Neural progenitor cell (in vitro differentiated cells): ENCODE measurements around the gene RNFT2. TPM values are rescaled to one million over a fixed set of nuclear protein-coding genes. Genes with fewer than 3 reads are reported as not detected.

ENCODE experiments used
- DNase-seq: peaks from one replicate; pipeline ENCODE4 v3.0.0-alpha.2; 2016; ENCODE audit warnings: low spot score
- H2AFZ ChIP-seq: fragments of 200-600 bp; sonication (generic); replicated peaks from 2 replicates; pipeline ENCODE4 v1.6.1; 2016; ENCODE audit warnings: antibody characterized with exemption
- H3F3A ChIP-seq: fragments of 200-600 bp; sonication (generic); 2 replicates; pipeline ENCODE4 v1.6.1; 2016; ENCODE audit warnings: antibody characterized with exemption, low read depth
- H3K27ac ChIP-seq: fragments of 200-600 bp; sonication (generic); 2 replicates; pipeline ENCODE4 v1.5.1; 2016; ENCODE audit warnings: mild to moderate bottlenecking
- H3K27me3 ChIP-seq: fragments of 200-600 bp; sonication (generic); 2 replicates; pipeline ENCODE4 v1.6.1; 2016; ENCODE audit warnings: mild to moderate bottlenecking, moderate library complexity
- H3K36me3 ChIP-seq: fragments of 200-600 bp; sonication (generic); 2 replicates; pipeline ENCODE4 v1.5.1; 2016
- H3K4me1 ChIP-seq: fragments of 200-600 bp; sonication (generic); 2 replicates; pipeline ENCODE4 v1.6.1; 2016; ENCODE audit warnings: mixed run types
- H3K4me2 ChIP-seq: fragments of 200-600 bp; sonication (generic); 2 replicates; pipeline ENCODE4 v1.6.1; 2016
- H3K4me3 ChIP-seq: fragments of 200-600 bp; sonication (generic); 2 replicates; pipeline ENCODE4 v1.5.1; 2016
- H3K79me2 ChIP-seq: fragments of 200-600 bp; sonication (generic); 2 replicates; pipeline ENCODE4 v1.6.1; 2016; ENCODE audit warnings: low read depth
- H3K9ac ChIP-seq: fragments of 200-600 bp; sonication (generic); 2 replicates; pipeline ENCODE4 v1.6.1; 2016
- H3K9me3 ChIP-seq: fragments of 200-600 bp; sonication (generic); 2 replicates; pipeline ENCODE4 v1.5.1; 2016; ENCODE audit warnings: low read depth
- H4K20me1 ChIP-seq: fragments of 200-600 bp; sonication (generic); 2 replicates; pipeline ENCODE4 v1.6.1; 2016; ENCODE audit warnings: low read depth
- H3K27ac Mint-ChIP-seq: 3 replicates; pipeline ENCODE4 v1.8.0; 2021; ENCODE audit warnings: mixed read lengths
- H3K27me3 Mint-ChIP-seq: 2 replicates; pipeline ENCODE4 v1.8.0; 2022; ENCODE audit warnings: low read depth, mild to moderate bottlenecking, inconsistent platforms, moderate library complexity, mixed read lengths; ENCODE audit not compliant: insufficient read depth
- H3K36me3 Mint-ChIP-seq: 3 replicates; pipeline ENCODE4 v1.8.0; 2021; ENCODE audit warnings: mixed read lengths
- H3K4me1 Mint-ChIP-seq: 3 replicates; pipeline ENCODE4 v1.8.0; 2021; ENCODE audit warnings: mixed read lengths
- H3K4me3 Mint-ChIP-seq: 3 replicates; pipeline ENCODE4 v1.8.0; 2021; ENCODE audit warnings: mild to moderate bottlenecking, moderate library complexity, mixed read lengths
- H3K9me3 Mint-ChIP-seq: 3 replicates; pipeline ENCODE4 v1.8.0; 2020; ENCODE audit warnings: mixed read lengths
- CTCF ChIP-seq: fragments of 200-600 bp; sonication (generic); IDR thresholded peaks from 2 replicates; pipeline ENCODE4 v1.5.1; 2017; ENCODE audit warnings: antibody characterized with exemption, mild to moderate bottlenecking
- EZH2 ChIP-seq: fragments of 200-600 bp; sonication (generic); IDR thresholded peaks from 2 replicates; pipeline ENCODE4 v1.6.1; 2017; ENCODE audit warnings: antibody characterized with exemption, mild to moderate bottlenecking, moderate library complexity
- EZH2phosphoT487 ChIP-seq: fragments of 200-600 bp; sonication (generic); IDR thresholded peaks from 2 replicates; pipeline ENCODE4 v1.6.1; 2017; ENCODE audit warnings: antibody characterized with exemption
- total RNA-seq: library from RNA; depleted of rRNA; stranded (reverse); fragments of >200 nt; gene quantifications from 2 replicates; pipeline ENCODE4 v1.2.3, GENCODE V29; 2015; ENCODE audit warnings: low replicate concordance

Gene RNFT2
- total RNA-seq, 1 donor from 2014 or later: 26.9 TPM

DNA sequence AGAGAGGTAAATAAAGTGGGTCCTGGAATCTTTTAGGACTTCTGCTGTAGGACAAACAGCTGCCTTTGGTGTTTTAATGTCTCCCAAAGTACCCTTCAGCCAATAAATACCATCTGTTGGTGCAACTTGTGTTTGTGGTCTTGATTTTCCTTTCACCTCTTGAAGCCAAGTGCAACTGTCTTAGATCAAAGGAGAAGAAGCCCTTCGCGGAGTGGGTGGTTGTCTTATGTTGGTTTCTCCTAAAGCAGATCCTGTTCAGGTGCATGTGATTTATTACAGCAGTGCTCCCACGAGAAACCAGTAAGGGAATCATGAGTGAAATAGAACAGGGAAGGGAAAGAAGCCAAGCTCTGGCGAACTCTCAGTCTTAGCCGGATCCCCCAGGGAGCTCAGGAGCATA is 115.4 kb downstream of the RNFT2 start:
- H3K4me1 ChIP-seq: no peaks in the 10 kb centered on the region
- Mint-ChIP-seq H3K36me3 (peaks cover 2% of the 10 kb centered on the region), H3K9me3 (no peaks in the 10 kb centered on the region), H3K27ac (no peak overlapping the region), H3K4me3 (no peak overlapping the region), H3K27me3 (peaks cover 3% of the 10 kb centered on the region), H3K4me1 (peaks cover 12% of the 10 kb centered on the region)
- H3K4me2 ChIP-seq: no peak overlapping the region
- no peak overlapping the region for H3K4me3 ChIP-seq
- no peaks in the 10 kb centered on the region for H3F3A ChIP-seq
- no peak for DNase-seq
- no peaks in the 10 kb centered on the region for H3K79me2 ChIP-seq
- no peak overlapping the region for H3K27ac ChIP-seq
- H4K20me1 ChIP-seq: no peaks in the 10 kb centered on the region
- H3K27me3 ChIP-seq: no peaks in the 10 kb centered on the region
- no peaks in the 10 kb centered on the region for H3K9me3 ChIP-seq
- no peak overlapping the region for H3K9ac ChIP-seq
- no peaks in the 10 kb centered on the region for H3K36me3 ChIP-seq
- no peak for TF ChIP-seq CTCF
- no peak overlapping the region for H2AFZ ChIP-seq

DNA sequence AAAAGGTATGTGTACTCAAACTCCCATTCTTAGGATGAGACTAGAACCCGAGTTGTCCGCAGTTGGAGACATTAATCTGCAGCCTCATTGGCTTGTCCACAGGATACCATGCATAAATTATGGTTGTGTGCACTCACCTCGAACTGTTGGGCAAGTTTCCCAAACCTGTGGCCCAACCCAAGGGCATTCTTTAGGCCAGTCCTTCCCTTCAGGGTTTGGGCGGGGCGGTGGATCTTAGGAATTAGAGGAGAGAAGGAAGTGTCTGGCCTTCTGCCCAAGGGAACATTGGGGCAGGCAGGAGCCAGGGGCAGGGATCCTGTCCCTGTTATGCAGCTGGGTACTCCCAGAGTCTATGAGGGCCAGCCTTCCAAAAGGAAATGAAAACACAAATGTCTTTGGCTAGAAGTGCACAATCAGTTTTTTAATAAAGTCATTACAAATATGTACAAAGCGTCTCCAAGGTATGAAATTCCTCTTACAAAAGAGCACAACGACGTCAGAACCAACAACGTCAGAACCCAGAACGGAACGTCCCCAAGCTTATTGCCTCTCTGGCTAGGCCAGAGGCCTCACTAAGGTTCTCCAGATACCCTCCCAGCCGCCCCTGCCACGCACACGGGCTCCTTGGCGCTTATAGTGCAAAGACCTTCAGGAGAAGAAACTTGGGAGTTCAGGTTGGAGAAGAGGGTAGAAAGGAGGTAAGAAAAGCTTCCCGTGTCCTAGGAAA is 117.8 kb downstream of the RNFT2 start:
- Histone ChIP-seq H3K9ac (no peak overlapping the region), H2AFZ (no peak overlapping the region), H3K27me3 (no peaks in the 10 kb centered on the region), H3K9me3 (no peaks in the 10 kb centered on the region), H3F3A (no peaks in the 10 kb centered on the region), H3K4me1 (no peaks in the 10 kb centered on the region), H3K4me2 (no peak overlapping the region), H3K27ac (no peak overlapping the region), H4K20me1 (no peaks in the 10 kb centered on the region), H3K36me3 (no peaks in the 10 kb centered on the region), H3K79me2 (no peaks in the 10 kb centered on the region), H3K4me3 (no peak overlapping the region)
- Mint-ChIP-seq H3K4me1 (peaks cover 36% of the 10 kb centered on the region), H3K27ac (peak overlapping the region; percentile 52), H3K36me3 (no peaks in the 10 kb centered on the region), H3K27me3 (peaks cover 5% of the 10 kb centered on the region), H3K9me3 (no peaks in the 10 kb centered on the region), H3K4me3 (no peak overlapping the region)
- TF ChIP-seq EZH2: no peak
- no peak for TF ChIP-seq CTCF
- no peak for TF ChIP-seq EZH2phosphoT487
- DNase-seq: no peak

- Mint-ChIP-seq H3K4me3 (no peak overlapping the region), H3K36me3 (no peaks in the 10 kb centered on the region), H3K9me3 (no peaks in the 10 kb centered on the region), H3K27ac (no peak overlapping the region), H3K27me3 (peaks cover 5% of the 10 kb centered on the region), H3K4me1 (peaks cover 43% of the 10 kb centered on the region)
- no peak overlapping the region for H3K4me3 ChIP-seq
- no peak overlapping the region for H2AFZ ChIP-seq
- no peaks in the 10 kb centered on the region for H3K4me1 ChIP-seq
- no peak overlapping the region for H3K9ac ChIP-seq
- no peaks in the 10 kb centered on the region for H3K36me3 ChIP-seq
- no peaks in the 10 kb centered on the region for H4K20me1 ChIP-seq
- no peaks in the 10 kb centered on the region for H3K9me3 ChIP-seq
- no peak overlapping the region for H3K4me2 ChIP-seq
- DNase-seq: no peak
- TF ChIP-seq CTCF (no peak), EZH2 (no peak), EZH2phosphoT487 (no peak)
- no peak overlapping the region for H3K27ac ChIP-seq
- H3F3A ChIP-seq: no peaks in the 10 kb centered on the region
- no peaks in the 10 kb centered on the region for H3K27me3 ChIP-seq
- H3K79me2 ChIP-seq: no peaks in the 10 kb centered on the region
These were observed 118.6 kb downstream of the RNFT2 start for GRCh38 chr12:116856729-116857128.
